Ascending aorta (tissue), 2 donors: ENCODE results near the gene EPB41L5. TPM values are rescaled to one million over a fixed set of nuclear protein-coding genes. Genes with fewer than 3 reads are reported as not detected.
"Not testable (repeated sequence)": the region's sequence is repeated elsewhere in the genome, so short reads cannot be mapped to it uniquely, and the experiment has no call there.

Experiments
- DNase-seq, 2 donors: peaks; one replicate each; pipeline ENCODE4 v3.0.0-alpha.2; 2019; ENCODE audit warnings: low spot score in 2 of 2
- H3K27ac ChIP-seq, 2 donors: fragments of 200-600 bp; sonication (generic); one replicate each; pipeline ENCODE4 v1.5.1; 2016 to 2017; ENCODE audit warnings: mild to moderate bottlenecking in 1 of 2
- H3K27me3 ChIP-seq: fragments of 200-600 bp; sonication (generic); one replicate; pipeline ENCODE4 v1.5.1; 2017
- H3K36me3 ChIP-seq, 2 donors: fragments of 200-600 bp; sonication (generic); one replicate each; pipeline ENCODE4 v1.5.1; 2016
- H3K4me1 ChIP-seq, 2 donors: fragments of 200-600 bp; sonication (generic); one replicate each; pipeline ENCODE4 v1.5.1; 2016 to 2017; ENCODE audit warnings: mild to moderate bottlenecking in 1 of 2
- H3K4me3 ChIP-seq, 2 donors: fragments of 200-600 bp; sonication (generic); one replicate each; pipeline ENCODE4 v1.5.1; 2016 to 2017; ENCODE audit warnings: mild to moderate bottlenecking in 1 of 2
- H3K9me3 ChIP-seq, 2 donors: fragments of 200-600 bp; sonication (generic); one replicate each; pipeline ENCODE4 v1.5.1; 2016
- CTCF ChIP-seq, 3 experiments: fragments of 200-600 bp in 2 of 3; fragments of 450-650 bp in 1 of 3; sonication (generic) in 2 of 3; IDR thresholded peaks; one replicate each; pipeline ENCODE4 v1.5.1; 2016 to 2019; ENCODE audit warnings: antibody characterized with exemption in 3 of 3, mild to moderate bottlenecking in 1 of 3, moderate library complexity in 1 of 3
- intact Hi-C: fragments of 100-400 bp; cut with DNase I; formaldehyde crosslinking; loops from one replicate; pipeline ENCODE4 v1.15.1; 2023
- total RNA-seq: library from RNA; depleted of rRNA; stranded (reverse); fragments of >200 nt; gene quantifications from one replicate; pipeline ENCODE4 v1.1.0, GENCODE V29; 2016

EPB41L5 gene
- total RNA-seq, 1 donor from 2014 or later, result 11.7 TPM

GRCh38 chr2:120066800-120067547 is 54.1 kb downstream of the EPB41L5 start:
- Histone ChIP-seq H3K9me3 (no peaks in the 10 kb centered on the region), H3K4me3 (no peak overlapping the region), H3K4me1 (no peaks in the 10 kb centered on the region), H3K36me3 (no peaks in the 10 kb centered on the region), H3K27me3 (no peaks in the 10 kb centered on the region), H3K27ac (no peak overlapping the region)
- no peak for DNase-seq
- intact Hi-C loops, result no loop called here
- no peak for TF ChIP-seq CTCF (IDR thresholded peaks at IDR 0.05)

GRCh38 chr2:120068040-120068658 is 55.3 kb downstream of the EPB41L5 start:
- H3K9me3 ChIP-seq, H3K27me3 ChIP-seq, H3K4me1 ChIP-seq, H3K27ac ChIP-seq, intact Hi-C loops, H3K4me3 ChIP-seq, DNase-seq, H3K36me3 ChIP-seq: not testable (repeated sequence)

GRCh38 chr2:120075545-120075944 is 62.7 kb downstream of the EPB41L5 start:
- no peaks in the 10 kb centered on the region for H3K9me3 ChIP-seq
- intact Hi-C loops, result no loop called here
- TF ChIP-seq CTCF (IDR thresholded peaks at IDR 0.05), result no peak

GRCh38 chr2:120077896-120078295 is 65.0 kb downstream of the EPB41L5 start:
- Histone ChIP-seq H3K27ac (no peak overlapping the region), H3K27me3 (no peaks in the 10 kb centered on the region), H3K36me3 (peaks cover 2 to 21% of the 10 kb centered on the region in 2 donors), H3K4me3 (no peak overlapping the region), H3K4me1 (no peaks in the 10 kb centered on the region), H3K9me3 (no peaks in the 10 kb centered on the region)
- no peak for DNase-seq
- intact Hi-C loops, result no loop called here
- TF ChIP-seq CTCF (IDR thresholded peaks at IDR 0.05), result no peak

More at GRCh38 chr2:120075545-120075944, 62.7 kb downstream of the EPB41L5 start:
- no peak overlapping the region for H3K27ac ChIP-seq
- no peak for DNase-seq
- no peak overlapping the region for H3K4me3 ChIP-seq
- no peaks in the 10 kb centered on the region for H3K4me1 ChIP-seq
- peaks cover 2 to 18% of the 10 kb centered on the region in 2 donors for H3K36me3 ChIP-seq
- no peaks in the 10 kb centered on the region for H3K27me3 ChIP-seq

GRCh38 chr2:120079647-120080046 is 66.8 kb downstream of the EPB41L5 start:
- intact Hi-C loops, result no loop called here
- Histone ChIP-seq H3K4me1 (no peaks in the 10 kb centered on the region), H3K27me3 (no peaks in the 10 kb centered on the region), H3K27ac (no peak overlapping the region), H3K36me3 (peaks cover 2 to 21% of the 10 kb centered on the region in 2 donors), H3K4me3 (no peak overlapping the region), H3K9me3 (no peaks in the 10 kb centered on the region)
- no peak for TF ChIP-seq CTCF (IDR thresholded peaks at IDR 0.05)
- no peak for DNase-seq

- Histone ChIP-seq H3K9me3 (no peaks in the 10 kb centered on the region), H3K36me3 (peaks cover 0 to 22% of the 10 kb centered on the region in 2 donors), H3K27me3 (no peaks in the 10 kb centered on the region), H3K27ac (no peak overlapping the region), H3K4me3 (no peak overlapping the region), H3K4me1 (no peaks in the 10 kb centered on the region)
- intact Hi-C loops, result no loop called here
- TF ChIP-seq CTCF (IDR thresholded peaks at IDR 0.05), result no peak
- no peak for DNase-seq
These were observed 78.6 kb downstream of the EPB41L5 start for GRCh38 chr2:120091436-120091835.
